ENCODE data around the gene IL18RAP.

The IL18RAP gene

GRCh38 chr2:102480285-102481195, 57.6 kb downstream of the IL18RAP start:
- TF ChIP-seq CTCF (IDR thresholded peaks at IDR 0.05) = no peak

GRCh38 chr2:102481931-102482330, 59.0 kb downstream of the IL18RAP start:
- no peak for TF ChIP-seq CTCF (IDR thresholded peaks at IDR 0.05)

- no peak for TF ChIP-seq CTCF (IDR thresholded peaks at IDR 0.05)
Measured at GRCh38 chr2:102483086-102483485, 60.1 kb downstream of the IL18RAP start.

DNA sequence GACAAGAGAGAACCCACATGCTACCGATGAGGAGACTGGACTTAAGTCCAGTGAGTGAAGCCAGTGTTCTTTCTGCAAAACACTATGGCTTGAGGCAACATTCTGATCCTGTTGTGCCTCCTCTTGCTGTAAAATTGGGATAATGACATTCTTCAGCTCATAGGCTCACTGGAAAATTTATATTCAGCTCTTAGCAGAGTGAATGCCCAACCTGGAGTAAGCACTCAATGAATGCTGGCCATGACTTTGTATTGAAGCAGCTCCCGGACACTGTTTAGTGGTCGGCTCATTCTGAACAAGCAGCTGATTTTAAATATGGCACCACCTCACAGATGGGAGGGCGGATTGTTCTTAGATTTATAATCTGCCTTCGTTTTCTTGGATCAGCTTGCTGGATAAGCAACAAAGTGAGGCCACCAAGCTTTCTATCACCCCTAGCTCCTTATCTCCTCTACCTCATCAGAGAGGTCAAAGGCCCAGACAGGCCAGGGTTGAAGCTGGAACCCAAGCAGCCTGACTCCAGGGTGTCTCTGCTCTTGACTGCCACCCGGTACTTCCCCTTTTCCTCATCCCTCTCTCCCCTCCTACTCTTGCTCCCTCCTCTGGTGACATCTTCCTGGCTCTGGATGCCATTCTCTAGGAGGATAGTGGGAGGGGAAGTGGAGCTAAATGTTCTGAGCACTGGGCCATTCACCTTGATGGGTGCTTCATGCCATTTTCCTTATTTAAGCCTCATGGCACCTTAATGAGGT, 61.5 kb downstream of the IL18RAP start:
- no peak for TF ChIP-seq CTCF (IDR thresholded peaks at IDR 0.05)

- TF ChIP-seq CTCF (IDR thresholded peaks at IDR 0.05) = no peak
Measured at GRCh38 chr2:102485147-102485785, 62.3 kb downstream of the IL18RAP start.

GRCh38 chr2:102486941-102487702, 64.2 kb downstream of the IL18RAP start:
- TF ChIP-seq CTCF (IDR thresholded peaks at IDR 0.05) = no peak
